ENCODE data around the gene PLXNA2.

- TF ChIP-seq TAF1 (IDR thresholded peaks at IDR 0.05; ENCODE audit: low read depth, low read length), result no peak
- no peak for TF ChIP-seq SPI1 (IDR thresholded peaks at IDR 0.05; ENCODE audit: low read depth, low read length)
- TF ChIP-seq POLR2AphosphoS5 (IDR thresholded peaks at IDR 0.05; ENCODE audit: low read depth, low read length), result no peak
- no peak for TF ChIP-seq POLR2A (IDR thresholded peaks at IDR 0.05; ENCODE audit: low read depth, low read length)
- TF ChIP-seq POU2F2 (IDR thresholded peaks at IDR 0.05; ENCODE audit: low read depth, low read length), result no peak
- TF ChIP-seq PAX5 (IDR thresholded peaks at IDR 0.05; ENCODE audit: insufficient read depth, low read length, severe bottlenecking), result no peak
Observed at GRCh38 chr1:208113011-208113410, 131.2 kb downstream of the PLXNA2 start.

Data from GM12891 (cell line).